Right hindlimb (tissue), 1 donor: ENCODE results near the gene PRKCH.

Experiments
- DNase-seq: peaks from one replicate; pipeline ENCODE4 v3.0.0-alpha.2; 2018

Gene PRKCH

DNA sequence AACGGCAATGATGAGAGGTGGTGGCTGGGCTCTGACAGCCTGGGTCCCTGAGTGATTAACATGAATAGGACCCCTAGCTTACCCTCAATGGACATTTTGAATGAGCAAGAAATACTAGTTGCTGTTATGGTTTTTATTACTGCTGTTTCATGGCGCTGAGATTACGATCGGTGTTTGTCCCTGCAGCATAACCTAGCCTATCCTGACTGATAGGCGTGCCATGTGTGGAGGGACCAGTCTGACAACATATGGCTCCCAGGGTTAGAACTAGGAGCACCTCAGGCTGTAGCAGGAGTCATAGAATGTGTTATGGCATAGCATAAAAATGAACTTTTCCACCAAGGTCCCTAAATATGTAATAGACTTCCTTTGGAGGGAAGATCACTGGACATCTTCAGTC lies 236.5 kb downstream of the PRKCH start:
- no peak for DNase-seq

- no peak for DNase-seq
Observed at GRCh38 chr14:61558271-61558670, 236.9 kb downstream of the PRKCH start.

DNA sequence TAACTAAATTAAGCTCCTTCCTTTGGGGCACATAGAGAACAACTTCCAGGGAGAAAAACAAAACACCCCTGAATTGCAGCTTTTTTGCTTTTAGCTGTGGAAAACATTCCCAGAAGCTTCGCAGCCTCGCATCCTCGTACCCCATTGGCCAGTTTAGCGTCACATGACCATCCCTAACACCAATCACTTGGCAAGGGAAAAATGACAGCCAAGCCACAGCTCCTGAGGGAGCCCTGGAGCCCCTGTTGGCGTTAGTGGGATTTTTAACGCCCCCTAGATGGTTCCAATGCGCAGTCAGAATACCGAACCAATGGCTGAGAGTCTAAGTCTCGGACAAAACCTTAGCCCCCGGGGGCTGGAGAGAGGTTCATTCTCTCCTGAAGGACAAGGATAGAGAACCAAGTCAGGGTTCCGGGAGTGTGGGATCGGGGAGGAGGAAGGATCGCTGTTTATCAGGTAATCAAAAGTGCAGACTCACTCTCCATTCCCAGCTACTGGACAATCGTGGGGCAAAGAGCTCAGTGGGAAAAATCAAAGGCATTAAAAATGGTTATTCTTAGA lies 238.3 kb downstream of the PRKCH start:
- DNase-seq: no peak

DNA sequence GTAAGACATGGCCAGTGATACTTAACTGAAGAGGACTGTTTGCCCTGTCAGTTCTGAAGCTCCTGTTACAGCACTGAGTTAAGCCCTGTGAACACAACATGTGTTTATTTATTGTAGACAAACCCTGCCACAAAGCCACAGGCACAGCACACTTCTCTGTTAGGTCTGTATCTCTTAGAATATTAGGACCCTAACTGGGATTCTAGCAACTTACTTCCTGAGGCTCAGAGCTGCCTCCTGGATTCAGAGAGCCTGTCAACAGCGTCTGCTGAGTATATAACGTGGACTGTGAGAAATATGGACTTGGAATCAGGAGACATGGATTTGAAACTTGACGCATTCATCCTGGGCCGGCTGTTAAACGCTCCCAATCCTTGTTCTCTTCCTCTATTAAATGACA lies 238.9 kb downstream of the PRKCH start:
- DNase-seq: no peak

- DNase-seq: no peak
Observed at GRCh38 chr14:61561104-61561503, 239.7 kb downstream of the PRKCH start.

DNA sequence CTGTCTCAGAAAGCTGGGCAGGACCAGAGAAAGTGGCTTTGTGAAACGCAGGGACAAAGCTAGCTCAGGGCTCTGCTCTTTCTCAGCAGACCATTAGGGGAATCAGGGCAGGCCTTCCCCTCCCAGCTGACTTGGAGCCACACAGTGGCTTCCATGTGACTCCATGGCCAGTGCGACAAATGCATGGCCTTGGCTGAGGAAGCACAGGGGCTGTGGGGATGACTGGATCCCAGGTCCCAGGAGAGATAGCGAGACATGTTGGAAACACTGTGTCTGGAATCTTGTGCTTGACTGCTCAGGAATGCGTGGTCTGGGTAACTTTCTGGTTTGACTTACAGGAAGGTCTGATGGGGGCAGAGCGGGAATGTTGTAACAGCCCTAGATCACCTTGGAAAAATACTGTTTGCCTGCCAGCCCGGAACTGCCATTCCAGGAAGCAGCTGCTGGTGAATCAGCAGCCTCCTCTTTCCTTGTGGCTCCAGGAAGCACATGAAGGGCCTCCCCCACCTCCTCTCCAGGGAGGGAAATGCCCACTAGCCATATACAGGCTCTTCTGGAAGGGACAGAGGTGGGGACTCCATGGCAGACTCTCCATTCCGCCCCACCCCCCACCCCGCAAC lies 240.4 kb downstream of the PRKCH start:
- peak; percentile 71 for DNase-seq

GRCh38 chr14:61562321-61563161 lies 241.2 kb downstream of the PRKCH start:
- no peak for DNase-seq

DNA sequence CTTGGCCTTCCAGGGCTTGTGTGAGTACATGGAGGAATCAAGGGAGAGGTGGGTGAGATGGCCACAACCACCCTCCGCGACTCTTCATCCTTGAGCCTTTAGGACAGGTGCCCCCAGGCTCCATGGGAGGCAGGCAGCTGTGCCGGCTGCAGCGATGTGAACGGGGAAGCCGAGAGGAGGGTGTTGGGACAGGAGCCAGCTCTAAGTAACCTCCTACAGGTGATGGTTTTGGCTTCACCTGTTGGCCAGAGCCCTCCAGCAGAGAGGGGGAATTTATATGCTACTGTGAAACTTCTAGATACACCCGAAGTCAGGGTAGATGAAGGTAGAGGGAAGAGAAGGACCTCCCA lies 241.8 kb downstream of the PRKCH start:
- no peak for DNase-seq

GRCh38 chr14:61563880-61564617 lies 242.7 kb downstream of the PRKCH start:
- no peak for DNase-seq

DNA sequence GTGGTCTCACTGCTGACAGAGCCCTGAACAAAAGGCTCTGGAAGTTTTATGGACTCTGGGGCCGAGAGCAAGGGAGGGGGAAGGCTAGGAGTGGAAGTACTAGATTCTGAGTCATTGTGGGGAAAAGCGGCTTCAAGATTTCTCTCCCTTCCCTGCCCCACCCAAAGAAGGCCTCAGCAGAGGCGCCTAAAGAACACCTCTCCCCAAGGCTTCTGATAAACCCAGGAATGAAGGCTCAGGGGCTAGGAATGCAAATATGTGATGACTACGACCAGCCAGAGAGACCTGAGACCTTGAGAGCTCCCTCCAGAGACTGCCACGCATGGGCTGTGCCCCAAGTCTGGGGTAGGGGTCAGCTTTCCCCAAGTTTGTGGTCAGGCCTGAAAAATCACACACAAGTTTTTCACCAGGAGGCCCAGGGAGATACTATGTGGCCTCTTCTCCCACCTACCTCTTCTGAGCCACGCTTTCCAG lies 243.3 kb downstream of the PRKCH start:
- DNase-seq: no peak

DNA sequence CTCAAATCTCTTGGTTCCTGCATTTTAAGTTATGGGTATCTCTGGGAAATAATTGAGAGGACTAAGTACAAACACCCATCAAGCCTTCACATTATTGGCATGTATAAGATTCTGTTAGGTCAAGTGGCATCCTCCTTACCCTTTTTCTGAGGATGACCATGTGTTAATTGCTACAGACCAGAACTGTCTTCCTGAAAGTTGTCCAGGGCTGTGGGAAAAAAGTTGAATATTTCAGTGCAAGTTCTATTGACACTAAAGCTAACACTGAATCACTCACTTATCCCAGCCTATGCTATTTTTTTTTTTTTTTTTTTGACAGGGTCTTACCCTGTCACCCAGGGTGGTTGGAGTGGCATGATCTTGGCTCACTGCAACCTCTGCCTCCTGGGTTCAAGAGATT lies 243.8 kb downstream of the PRKCH start:
- no peak for DNase-seq

- DNase-seq: no peak
Observed at GRCh38 chr14:61565836-61566536, 244.6 kb downstream of the PRKCH start.

GRCh38 chr14:61566537-61567225 lies 245.3 kb downstream of the PRKCH start:
- DNase-seq: no peak

- no peak for DNase-seq
Observed at GRCh38 chr14:61567838-61568571, 246.6 kb downstream of the PRKCH start.

DNA sequence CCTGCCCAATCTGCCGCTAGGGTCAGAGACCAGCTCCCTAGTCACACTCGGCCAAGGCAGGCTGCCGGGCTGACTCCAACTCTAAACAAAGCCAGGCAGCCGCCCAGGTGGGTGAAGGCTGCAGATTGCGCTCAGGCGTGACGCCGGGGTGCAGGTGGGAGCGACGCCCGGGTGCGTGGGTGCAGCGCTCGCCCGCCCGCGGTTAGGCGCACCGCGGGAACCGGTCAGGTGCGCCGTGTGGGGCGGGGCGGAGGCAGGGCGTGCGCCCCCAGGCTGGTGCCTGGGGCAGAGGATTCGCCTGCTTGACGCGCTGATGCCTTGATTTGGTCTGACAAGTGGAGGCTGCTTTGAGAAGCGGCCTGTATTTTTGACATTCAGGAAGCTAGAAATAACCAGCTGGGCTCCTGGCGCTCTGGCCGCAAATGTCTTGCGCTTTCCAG lies 247.2 kb downstream of the PRKCH start:
- no peak for DNase-seq

DNA sequence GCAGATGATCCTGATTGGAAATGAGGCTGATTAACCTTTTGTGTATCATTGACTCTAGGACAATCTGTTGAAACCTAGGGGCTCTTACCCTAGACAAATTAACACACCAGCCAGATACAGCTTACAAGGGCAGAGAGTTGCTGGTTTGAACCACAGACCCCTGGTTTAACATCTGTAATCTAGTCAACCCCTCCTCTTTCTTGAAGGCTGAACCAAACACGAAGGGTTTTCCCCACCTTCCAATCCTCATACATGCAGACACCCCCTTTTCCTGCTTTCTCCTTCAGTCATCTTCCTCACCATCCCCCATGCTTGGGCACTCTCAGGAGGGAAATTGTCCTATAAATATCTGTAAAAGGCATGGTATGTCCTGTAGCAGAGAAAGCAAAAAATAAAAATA lies 247.9 kb downstream of the PRKCH start:
- DNase-seq: no peak

- DNase-seq: no peak
Observed at GRCh38 chr14:61569812-61570548, 248.6 kb downstream of the PRKCH start.

- no peak for DNase-seq
Observed at GRCh38 chr14:61570549-61571290, 249.3 kb downstream of the PRKCH start.

GRCh38 chr14:61571917-61572316 lies 250.5 kb downstream of the PRKCH start:
- no peak for DNase-seq

DNA sequence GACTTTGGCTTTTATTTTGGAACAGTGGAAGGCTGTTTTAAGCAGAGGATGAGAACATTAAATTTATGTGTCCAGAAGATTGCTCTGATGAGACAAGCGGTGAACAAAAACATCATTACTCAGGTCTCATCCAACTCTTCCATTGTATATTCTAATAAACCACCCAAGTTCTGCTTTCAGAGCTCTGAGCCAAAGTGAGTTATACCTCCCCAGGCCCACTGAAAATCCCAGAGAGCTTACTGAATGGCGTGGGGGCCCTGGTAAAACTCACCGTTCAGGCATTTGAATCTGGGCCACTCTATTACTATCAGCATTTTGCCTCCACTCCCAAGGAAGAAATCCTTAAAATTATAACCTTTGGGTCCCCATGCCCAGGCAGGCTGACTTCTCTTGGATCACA lies 251.9 kb downstream of the PRKCH start:
- DNase-seq: no peak
